Measurements from ENCODE around the gene CDC42SE1.
"Not testable (repeated sequence)": the region's sequence is repeated elsewhere in the genome, so short reads cannot be mapped to it uniquely, and the experiment has no call there.

CDC42SE1 gene, protein sequence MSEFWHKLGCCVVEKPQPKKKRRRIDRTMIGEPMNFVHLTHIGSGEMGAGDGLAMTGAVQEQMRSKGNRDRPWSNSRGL

DNA sequence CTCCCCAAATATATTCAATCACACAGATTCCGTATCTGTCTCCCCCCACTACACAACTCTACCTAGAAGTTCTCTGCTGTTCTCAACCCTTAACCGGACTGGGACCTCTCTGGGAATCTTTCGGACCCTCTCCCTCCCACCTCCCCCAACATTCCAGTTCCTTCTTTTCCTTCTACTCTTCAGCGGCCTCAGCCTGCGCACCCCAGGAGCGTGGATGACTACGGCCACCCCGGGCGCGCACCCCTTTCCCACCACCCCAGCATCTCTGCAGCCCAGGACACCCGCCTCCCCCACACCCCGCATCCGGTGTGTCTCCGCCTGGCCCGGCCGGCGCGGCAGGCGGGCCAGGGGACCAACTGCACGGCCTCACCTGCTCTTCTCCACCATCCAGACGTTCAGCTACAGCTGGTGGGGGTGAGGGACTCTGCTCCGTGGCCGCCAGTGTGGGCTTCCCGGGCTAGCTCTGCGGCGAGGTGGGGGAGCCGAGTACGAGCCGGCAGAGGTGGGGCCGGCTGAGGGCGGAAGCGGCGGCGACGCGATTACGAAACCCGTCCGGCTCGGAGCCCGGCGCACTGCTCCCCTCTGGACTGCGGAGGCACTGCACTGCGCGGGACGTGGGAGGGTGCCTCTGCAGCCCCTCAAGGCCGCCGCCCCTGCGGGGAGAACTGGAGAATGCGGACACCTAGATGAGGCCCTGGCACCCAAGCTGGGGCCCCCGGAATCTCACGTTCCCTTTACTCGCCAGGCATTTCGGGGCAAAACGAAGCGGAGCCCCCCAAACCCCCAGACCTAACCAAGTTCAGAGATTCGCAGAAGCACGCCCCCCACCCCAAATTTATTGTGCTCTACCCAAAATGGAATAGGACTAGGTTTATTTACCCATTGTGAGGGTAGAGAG lies at the start of gene CDC42SE1:
Gene CDC42SE1 (minus strand): TSS at position 514 of the 898 bp plus-strand sequence. CDS start 3,892 bp downstream, outside the sequence.
- in situ Hi-C loops (cut with MboI; ENCODE audit: low sequenced_read_pairs), result no loop called here

DNA sequence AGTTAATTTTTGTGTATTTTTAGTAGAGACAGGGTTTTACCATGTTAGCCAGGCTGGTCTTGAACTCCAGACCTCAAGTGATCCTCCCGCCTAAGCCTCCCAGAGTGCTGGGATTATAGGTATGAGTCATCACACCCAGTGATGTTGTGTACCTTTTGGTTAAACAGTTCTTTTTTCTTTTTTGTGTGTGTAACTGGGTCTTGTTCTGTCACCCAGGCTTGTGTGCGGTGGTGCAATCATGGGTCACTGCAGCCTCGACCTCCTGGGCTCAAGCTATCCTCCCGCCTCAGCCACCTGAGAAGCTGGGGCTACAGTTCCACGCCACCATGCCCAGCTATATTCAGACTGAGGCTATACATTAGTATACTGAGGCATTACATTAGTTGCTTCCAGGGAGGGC lies 48.9 kb upstream of the CDC42SE1 start:
- in situ Hi-C loops (cut with MboI; ENCODE audit: low sequenced_read_pairs), result no loop called here

DNA sequence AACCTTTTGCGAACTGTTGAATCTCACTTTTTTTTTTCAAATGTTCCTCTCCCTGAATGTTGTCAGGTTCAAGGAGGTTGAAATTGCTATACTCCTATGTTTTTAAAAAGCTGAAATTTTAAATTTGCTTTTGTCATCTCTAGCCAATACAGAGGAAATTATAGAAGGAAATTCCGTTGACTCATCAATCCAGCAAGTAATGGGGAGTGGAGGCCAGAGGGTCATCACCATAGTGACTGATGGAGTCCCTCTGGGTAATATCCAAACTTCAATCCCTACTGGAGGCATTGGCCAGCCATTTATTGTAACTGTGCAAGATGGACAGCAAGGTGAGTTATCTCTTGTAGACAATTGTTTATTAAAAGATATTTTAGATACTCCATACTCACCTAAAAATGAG lies 47.5 kb upstream of the CDC42SE1 start:
- in situ Hi-C loops (cut with MboI; ENCODE audit: low sequenced_read_pairs), result no loop called here

DNA sequence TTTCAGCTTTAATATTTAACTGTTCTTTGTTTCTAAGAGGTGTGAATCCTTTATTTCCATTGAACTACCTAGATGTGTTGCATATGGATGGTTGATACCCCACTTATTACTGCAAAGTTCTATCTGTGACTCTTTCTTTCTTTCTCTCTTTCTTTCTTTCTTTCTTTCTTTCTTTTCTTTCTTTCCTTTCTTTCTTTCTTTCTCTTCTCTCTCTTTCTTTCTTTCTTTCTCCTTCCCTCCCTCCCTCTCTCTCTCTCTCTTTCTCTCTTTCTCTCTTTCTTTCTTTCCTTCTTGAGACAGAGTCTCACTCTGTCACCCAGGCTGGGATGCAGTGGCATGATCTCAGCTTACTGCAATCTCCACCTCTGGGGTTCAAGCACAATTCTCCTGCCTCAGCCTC lies 45.2 kb upstream of the CDC42SE1 start:
- in situ Hi-C loops (cut with MboI; ENCODE audit: low sequenced_read_pairs), result no loop called here

DNA sequence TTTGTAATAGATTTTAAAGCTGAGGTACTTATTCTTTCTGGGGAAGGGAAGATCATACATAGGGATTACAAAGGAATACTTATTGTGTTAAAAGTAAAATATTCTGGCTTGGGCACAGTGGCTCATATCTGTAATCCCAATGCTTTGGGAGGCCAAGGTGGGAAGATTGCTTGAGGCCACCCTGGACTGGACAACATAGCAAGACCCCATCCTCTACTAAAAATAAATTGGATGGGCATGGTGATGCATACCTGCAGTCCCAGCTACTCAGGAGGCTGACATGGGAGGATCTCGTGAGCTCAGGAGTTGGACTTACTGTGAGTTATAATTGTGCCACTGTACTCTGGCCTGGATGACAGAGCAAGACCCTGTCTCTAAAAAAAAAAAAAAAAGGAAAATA lies 38.7 kb upstream of the CDC42SE1 start:
- in situ Hi-C loops (cut with MboI; ENCODE audit: low sequenced_read_pairs), result no loop called here

DNA sequence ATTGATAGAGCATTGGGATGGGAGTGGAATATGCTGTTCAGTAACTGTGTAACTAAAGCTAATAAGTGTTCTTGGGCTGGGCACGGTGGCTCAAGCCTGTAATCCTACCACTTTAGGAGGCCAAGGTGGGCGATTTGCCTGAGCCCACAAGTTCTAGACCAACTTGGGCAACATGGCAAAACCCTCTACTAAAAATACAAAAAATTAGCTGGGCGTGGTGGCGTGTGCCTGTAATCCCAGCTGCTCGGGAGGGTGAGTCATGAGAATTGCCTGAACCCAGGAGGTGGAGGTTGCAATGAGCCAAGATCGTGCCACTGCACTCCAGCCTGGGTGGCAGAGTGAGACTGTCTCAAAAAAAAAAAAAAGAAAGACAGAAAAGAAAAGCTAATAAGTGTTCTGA lies 38.0 kb upstream of the CDC42SE1 start:
- in situ Hi-C loops (cut with MboI; ENCODE audit: low sequenced_read_pairs), result not testable (repeated sequence)

DNA sequence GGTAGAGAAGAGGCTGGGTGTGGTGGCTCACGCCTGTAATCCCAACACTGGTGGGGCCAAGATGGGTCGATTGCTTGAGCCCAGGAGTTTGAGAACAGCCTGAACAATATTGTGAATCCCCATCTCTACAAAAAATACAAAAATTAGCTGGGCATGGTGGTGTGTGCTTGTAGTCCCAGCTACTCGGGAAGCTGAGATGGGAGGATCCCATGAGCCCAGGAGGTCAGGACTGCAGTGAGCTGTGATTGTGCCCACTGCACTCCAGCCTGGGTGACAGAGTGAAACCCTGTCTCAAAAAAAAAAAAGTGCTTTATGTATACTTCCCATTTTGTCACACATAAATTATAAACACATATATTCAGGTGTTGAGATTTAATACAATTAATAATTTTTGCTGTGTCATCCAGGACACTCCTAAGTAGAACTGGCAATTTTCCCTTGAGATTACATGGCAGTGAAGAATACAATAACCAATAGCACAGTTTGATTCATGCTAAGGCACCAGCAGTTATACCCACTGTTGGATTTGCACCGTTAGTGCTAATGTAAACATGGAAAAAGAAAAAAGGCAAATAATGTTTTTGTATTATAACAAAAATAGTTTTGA lies 26.6 kb upstream of the CDC42SE1 start:
- in situ Hi-C loops (cut with MboI; ENCODE audit: low sequenced_read_pairs), result no loop called here

DNA sequence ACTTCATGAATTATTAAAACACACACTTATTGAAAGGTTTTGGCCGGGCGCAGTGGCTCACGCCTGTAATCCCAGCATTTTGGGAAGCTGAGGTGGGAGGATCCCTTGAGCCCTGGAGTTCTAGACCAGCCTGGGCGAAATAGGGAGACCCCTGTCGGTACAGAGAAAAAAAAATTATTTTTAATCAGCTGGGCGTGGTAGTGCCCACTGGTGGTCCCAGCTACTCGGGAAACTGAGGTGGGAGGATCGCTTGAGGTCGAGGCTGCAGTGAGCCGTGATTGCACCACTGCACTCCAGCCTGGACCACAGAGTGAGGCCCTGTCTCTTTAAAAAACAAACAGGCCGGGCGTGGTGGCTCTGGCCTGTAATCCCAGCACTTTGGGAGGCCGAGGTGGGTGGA lies 12.8 kb upstream of the CDC42SE1 start:
- in situ Hi-C loops (cut with MboI; ENCODE audit: low sequenced_read_pairs), result no loop called here

DNA sequence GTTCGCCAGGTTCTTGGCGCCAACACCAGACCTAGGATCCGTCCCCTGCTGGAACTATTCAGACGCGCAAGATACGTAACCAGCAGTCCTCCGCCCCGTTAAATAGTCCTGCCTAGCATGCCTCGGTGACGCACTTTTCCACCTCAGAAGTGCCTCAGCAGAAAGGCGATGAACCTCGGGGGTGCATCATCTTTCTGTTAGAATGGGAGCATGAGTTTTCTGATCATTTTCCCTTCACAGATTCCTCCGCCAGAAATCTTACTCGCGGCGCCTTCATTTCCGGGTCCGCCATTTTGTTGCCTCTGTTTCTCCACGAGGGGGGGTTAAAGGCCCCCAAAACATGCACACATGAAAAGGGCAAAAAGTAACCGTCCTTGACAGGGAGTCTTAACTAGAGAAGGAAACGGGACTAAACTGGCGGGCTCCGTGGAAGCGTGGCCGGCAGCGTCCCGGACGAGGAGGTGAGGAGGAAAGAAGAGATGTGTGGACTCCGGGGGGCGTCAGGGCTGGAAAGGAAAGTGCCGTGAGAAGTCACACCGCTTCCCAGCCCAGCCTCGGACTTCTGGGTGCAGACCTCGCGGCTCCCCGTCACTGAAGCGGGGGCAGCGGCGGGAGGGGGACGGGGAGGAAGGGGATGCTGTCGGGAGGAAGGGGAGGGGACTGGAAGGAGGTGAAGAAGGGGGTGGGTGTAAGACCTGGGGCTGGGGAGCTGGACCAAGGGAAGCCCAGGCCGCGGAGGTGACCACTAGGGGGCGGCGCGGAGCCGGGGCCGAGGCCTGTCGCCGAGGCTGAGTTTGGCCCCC lies 11.3 kb upstream of the CDC42SE1 start, which contains the start of gene GABPB2:
Gene GABPB2 (plus strand): TSS at position 288 of the 803 bp plus-strand sequence. CDS start 17,429 bp downstream, outside the sequence.
- in situ Hi-C loops (cut with MboI; ENCODE audit: low sequenced_read_pairs), result no loop called here

DNA sequence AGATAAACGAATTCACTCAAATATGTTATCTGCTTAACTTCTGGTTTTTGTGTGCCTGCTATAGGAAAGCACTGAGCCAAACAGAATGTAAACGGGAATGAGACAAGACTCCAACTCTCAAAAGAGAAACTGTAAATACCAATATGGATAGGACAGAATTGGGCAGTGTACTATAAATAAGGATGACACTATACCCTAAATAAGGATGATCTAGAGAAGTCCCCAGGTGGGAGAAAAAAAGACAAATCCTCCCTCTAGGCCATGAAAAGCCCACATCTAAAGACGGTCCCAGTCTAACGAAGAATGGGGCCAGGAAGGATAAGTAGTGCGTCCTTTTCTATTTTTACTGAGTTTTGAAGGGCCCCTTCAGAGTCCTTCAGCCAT lies 9.7 kb upstream of the CDC42SE1 start:
- in situ Hi-C loops (cut with MboI; ENCODE audit: low sequenced_read_pairs), result no loop called here

DNA sequence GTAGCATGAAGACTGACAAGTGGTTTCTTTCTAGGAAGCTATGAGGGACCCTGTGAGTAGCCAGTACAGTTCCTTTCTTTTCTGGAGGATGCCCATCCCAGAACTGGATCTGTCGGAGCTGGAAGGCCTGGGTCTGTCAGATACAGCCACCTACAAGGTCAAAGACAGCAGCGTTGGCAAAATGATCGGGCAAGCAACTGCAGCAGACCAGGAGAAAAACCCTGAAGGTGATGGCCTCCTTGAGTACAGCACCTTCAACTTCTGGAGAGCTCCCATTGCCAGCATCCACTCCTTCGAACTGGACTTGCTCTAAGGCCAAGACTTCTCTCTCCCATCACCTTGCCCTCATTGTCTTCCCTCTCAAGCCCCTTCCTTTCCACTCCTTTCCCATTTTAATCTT lies 7.8 kb upstream of the CDC42SE1 start:
- in situ Hi-C loops (cut with MboI; ENCODE audit: low sequenced_read_pairs), result no loop called here

DNA sequence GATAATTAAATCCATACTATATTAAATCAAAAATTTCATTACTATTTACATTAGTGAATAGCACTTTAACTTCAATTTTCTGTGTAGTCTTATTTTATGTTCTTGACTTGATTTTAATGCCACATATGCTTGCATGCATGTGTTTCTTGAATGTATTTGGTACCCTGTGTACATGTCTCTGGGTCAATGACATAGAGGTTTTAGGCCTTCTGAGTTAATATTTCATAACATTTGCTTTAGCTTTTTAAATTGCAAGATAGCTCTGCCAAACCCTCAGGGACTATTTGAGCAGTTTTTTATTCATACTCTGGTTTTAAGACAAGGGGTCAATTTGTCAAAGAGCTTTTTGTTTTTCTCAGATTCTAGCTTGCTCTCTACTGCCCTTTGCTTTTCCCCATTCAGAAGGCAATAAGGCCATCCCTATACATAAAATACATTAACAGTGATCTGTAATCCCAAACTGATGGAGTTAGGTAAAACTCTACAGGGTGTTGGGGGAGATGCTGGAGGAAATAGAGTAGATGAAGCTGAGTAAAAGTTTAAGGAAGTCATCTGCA lies 5.7 kb upstream of the CDC42SE1 start:
- in situ Hi-C loops (cut with MboI; ENCODE audit: low sequenced_read_pairs), result no loop called here

DNA sequence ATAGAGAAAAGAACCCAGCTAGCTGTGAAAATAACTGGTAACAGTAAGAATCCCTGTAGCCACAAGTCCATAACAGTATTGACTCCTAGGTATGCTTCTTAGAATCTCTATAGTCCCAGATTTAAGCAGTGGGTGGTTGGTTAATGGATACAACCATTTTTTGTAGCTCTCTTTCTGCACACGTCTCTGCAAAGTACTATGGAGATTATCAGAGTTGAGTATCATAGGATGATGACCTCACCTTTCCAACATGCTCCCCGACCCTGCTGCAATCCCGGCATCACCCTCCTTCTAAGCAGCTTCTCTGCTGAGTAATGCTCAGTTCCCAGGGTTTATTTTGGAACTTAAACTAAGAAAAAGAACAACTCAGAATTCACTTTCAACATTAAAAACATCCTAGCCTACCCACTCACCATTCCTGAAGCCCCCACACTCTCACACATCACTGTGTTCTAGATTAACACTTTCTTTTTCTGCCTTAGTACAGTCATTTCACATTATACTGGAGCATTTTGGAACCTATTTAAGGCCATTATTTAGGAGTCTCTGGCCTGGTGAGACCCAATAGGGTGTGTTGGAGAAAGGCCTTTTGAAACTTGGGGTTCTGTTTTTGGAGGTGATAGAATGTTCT lies 3.4 kb upstream of the CDC42SE1 start:
- in situ Hi-C loops (cut with MboI; ENCODE audit: low sequenced_read_pairs), result no loop called here

DNA sequence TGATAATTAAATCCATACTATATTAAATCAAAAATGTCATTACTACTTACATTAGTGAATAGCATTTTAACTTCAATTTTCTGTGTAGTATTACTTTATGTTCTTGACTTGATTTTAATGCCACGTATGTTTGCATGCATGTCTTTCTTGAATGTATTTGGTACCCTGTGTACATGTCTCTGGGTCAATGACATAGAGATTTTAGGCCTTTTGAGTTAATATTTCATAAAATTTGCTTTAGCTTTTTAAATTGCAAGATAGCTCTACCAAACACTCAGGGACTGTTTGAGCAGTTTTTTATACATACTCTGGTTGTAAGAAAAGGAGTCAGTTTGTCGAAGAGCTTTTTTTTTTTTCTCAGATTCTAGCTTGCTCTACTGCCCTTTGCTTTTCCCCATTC lies 2.3 kb upstream of the CDC42SE1 start:
- in situ Hi-C loops (cut with MboI; ENCODE audit: low sequenced_read_pairs), result no loop called here

DNA sequence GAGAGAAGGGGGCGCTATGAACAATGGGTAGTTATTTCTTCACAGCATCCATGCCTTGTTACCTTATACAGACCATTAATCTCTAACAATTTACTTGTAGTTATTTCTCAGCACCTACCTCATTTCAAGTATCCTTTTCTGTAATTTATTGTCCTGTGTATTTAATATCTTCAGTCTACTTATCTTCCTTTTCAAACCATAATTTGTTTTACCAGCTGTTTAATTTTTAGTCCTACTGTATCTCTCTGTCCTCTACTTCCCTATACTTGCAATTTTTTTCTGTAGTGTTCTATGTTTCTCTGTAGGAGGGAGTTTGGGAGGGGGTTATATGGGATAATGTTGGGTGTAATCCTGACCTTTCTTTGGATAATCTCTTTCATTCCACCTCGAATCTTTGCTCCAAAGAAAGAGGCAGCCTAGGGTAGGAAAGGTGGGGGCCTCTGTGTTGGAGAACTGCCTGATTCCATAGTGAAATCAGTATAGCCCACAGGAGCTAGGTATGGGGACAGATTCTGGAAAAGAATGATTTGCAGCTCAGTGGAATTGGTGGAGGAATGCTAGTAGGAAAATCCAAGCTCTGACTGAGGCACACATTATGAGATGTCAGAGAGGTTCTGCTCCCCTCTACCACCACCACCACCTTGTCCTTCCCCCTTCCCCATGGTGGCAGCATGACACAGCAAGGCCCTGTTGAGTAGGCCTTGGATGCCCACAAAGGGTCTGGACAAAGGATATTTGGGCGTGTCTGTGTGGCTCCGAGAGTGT lies 1.4 kb upstream of the CDC42SE1 start:
- in situ Hi-C loops (cut with MboI; ENCODE audit: low sequenced_read_pairs), result no loop called here

DNA sequence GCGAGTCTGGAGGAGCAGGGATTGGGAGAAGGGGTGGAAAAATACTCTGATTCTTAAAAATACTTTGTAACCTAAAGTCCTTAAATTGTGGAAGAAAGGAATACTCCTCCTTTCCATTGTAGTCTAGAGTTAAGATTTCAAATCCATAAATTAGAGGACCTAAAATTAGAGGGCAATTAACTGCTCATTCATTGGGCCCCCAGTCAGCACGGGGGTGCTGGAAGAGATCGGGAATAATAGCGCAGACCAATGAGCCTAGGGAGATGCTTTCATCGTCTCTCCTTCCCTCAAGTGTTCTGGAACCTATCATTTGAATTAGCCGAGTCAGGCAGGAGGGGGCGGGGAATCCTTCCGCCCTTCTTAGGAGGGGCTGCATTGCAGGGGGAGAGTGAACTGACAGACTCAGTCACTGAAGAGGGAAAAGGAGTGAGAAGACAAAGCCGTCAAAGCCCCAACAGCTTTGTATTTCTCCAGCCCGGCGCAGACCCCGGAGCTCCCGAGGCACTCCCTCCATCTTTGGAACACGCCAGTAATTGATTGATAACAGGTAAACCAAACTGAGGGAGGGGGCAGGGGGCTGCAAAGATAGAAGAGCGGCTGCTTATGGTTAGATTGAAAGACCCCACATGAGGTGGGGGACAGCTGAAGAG lies 710 bp upstream of the CDC42SE1 start, which contains the start of gene MLLT11:
Gene MLLT11 (plus strand): TSS at position 391 of the 650 bp plus-strand sequence. CDS start 6,828 bp downstream, outside the sequence.
- in situ Hi-C loops (cut with MboI; ENCODE audit: low sequenced_read_pairs), result no loop called here

DNA sequence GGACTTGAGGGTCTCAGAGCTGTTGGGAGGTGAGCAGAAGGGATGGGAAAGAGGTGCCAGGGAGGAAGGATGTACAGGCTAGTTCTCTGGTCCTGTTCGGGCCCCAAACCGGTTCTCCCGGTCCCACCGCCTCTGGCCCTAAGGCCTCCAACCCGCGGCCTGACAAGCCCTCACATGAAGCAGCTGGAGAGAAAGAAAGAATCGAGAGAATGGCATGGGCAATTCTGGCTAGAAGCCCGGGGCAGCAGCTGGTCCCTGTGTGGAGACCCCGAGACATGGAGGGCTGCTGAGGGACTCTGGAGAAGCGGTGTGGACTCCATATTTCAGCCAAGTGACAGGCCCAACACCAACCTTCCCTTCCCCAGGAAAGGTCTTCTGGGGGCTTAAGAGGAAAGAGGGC lies 730 bp downstream of the CDC42SE1 start:
- in situ Hi-C loops (cut with MboI; ENCODE audit: low sequenced_read_pairs), result no loop called here

DNA sequence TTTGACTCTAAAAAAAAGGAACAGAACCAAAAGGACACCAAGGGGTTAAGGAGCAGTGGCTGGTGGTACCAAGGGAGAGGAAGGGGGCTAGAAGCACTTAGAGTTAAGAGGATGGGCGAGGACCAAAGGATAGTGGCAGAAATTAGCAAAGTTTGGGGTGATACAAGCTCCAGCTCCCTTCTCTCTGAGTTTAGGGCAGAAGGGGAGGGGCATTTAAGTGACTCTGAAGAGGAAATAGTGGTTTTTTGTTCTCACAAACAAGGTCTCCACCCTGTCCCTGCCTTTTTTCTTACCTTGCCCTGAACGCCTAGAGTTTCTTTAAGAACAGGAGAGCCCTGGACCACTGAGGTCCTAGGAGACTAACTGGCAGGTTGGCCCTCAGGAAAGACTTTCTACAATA lies 3.3 kb downstream of the CDC42SE1 start:
- in situ Hi-C loops (cut with MboI; ENCODE audit: low sequenced_read_pairs), result no loop called here

DNA sequence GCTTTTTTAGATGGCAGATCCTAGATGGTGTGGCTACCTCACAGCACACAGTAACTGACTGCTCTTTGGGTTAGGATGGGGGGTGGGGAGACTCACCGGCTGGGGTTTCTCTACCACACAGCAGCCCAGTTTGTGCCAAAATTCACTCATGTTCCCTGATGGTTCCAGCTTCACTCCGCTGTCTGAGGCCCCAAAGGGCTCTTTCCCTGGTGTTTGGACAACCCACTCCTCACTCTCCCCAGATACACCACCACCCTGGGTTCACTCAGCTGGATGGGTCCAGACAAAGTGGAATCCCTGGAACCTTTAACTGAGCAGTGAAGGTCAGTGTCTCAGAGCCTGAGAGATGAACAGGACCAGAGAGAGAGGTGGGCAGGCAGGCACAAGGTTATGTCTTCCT lies 3.8 kb downstream of the CDC42SE1 start:
- in situ Hi-C loops (cut with MboI; ENCODE audit: low sequenced_read_pairs), result no loop called here
